NCI-H748 (cell line): ENCODE data around the gene ANKRD55.
"Not testable (repeated sequence)": the region's sequence is repeated elsewhere in the genome, so short reads cannot be mapped to it uniquely, and the experiment has no call there.

Experiments used
- DNase-seq: peaks from one replicate; lab custom pipeline; 2025; ENCODE audit not compliant: unreplicated experiment; lab: John Stamatoyannopoulos, UW

The ANKRD55 gene

GRCh38 chr5:56253924-56254323 is 20.8 kb upstream of the ANKRD55 start:
- DNase-seq: no peak

GRCh38 chr5:56253126-56253525 is 20.0 kb upstream of the ANKRD55 start:
- DNase-seq: no peak

- DNase-seq: peak; percentile 20
Observed at GRCh38 chr5:56251918-56252553, 18.9 kb upstream of the ANKRD55 start.

GRCh38 chr5:56251440-56251839 is 18.3 kb upstream of the ANKRD55 start:
- DNase-seq: no peak

GRCh38 chr5:56250011-56250410 is 16.9 kb upstream of the ANKRD55 start:
- no peak for DNase-seq

- not testable (repeated sequence) for DNase-seq
Observed at GRCh38 chr5:56249085-56249484, 16.0 kb upstream of the ANKRD55 start.

- no peak for DNase-seq
Observed at GRCh38 chr5:56247592-56247991, 14.5 kb upstream of the ANKRD55 start.

- no peak for DNase-seq
Observed at GRCh38 chr5:56246769-56247168, 13.6 kb upstream of the ANKRD55 start.

GRCh38 chr5:56245481-56245880 is 12.4 kb upstream of the ANKRD55 start:
- DNase-seq: no peak

GRCh38 chr5:56244627-56245026 is 11.5 kb upstream of the ANKRD55 start:
- DNase-seq: no peak

- DNase-seq: not testable (repeated sequence)
Observed at GRCh38 chr5:56242271-56242670, 9.1 kb upstream of the ANKRD55 start.

- DNase-seq: no peak
Observed at GRCh38 chr5:56232538-56232937, 592 bp downstream of the ANKRD55 start.

- no peak for DNase-seq
Observed at GRCh38 chr5:56230576-56230975, 2.6 kb downstream of the ANKRD55 start.

GRCh38 chr5:56229111-56229510 is 4.0 kb downstream of the ANKRD55 start:
- DNase-seq: peak; percentile 9

GRCh38 chr5:56228631-56229030 is 4.5 kb downstream of the ANKRD55 start:
- no peak for DNase-seq

- DNase-seq: no peak
Observed at GRCh38 chr5:56227691-56228090, 5.4 kb downstream of the ANKRD55 start.

GRCh38 chr5:56223298-56223697 is 9.8 kb downstream of the ANKRD55 start:
- not testable (repeated sequence) for DNase-seq

GRCh38 chr5:56221601-56222000 is 11.5 kb downstream of the ANKRD55 start:
- not testable (repeated sequence) for DNase-seq

GRCh38 chr5:56215019-56215830 is 17.9 kb downstream of the ANKRD55 start:
- no peak for DNase-seq

- not testable (repeated sequence) for DNase-seq
Observed at GRCh38 chr5:56213886-56214535, 19.1 kb downstream of the ANKRD55 start.

GRCh38 chr5:56212130-56212879 is 20.8 kb downstream of the ANKRD55 start:
- DNase-seq: no peak
